ENCODE data around the gene DNASE1L2. TPM values are rescaled to one million over a fixed set of nuclear protein-coding genes. Genes with fewer than 3 reads are reported as not detected.

DNASE1L2 gene
- total and polyA plus RNA-seq, 10 of the 15 experiments (the other 5 are each of a cell fraction or from before 2014, with no cell fraction given): 0.06 to 1.5 (median 0.29) TPM

DNA sequence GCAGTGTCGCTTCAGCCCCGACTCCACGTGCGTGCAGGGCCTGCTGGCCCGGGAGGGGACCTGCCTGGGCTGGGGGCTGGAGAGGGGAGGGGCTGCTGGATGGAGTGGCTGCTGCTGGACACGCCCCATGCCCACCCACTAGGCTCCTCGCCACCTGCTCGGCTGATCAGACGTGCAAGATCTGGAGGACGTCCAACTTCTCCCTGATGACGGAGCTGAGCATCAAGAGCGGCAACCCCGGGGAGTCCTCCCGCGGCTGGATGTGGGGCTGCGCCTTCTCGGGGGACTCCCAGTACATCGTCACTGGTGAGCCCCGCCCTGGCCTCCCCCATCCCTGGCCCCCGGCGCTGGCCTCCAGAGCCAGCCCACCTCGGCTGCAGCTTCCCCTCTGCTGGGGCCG is 27.9 kb upstream of the DNASE1L2 start (continued):
- TF ChIP-seq, protein P1, sequence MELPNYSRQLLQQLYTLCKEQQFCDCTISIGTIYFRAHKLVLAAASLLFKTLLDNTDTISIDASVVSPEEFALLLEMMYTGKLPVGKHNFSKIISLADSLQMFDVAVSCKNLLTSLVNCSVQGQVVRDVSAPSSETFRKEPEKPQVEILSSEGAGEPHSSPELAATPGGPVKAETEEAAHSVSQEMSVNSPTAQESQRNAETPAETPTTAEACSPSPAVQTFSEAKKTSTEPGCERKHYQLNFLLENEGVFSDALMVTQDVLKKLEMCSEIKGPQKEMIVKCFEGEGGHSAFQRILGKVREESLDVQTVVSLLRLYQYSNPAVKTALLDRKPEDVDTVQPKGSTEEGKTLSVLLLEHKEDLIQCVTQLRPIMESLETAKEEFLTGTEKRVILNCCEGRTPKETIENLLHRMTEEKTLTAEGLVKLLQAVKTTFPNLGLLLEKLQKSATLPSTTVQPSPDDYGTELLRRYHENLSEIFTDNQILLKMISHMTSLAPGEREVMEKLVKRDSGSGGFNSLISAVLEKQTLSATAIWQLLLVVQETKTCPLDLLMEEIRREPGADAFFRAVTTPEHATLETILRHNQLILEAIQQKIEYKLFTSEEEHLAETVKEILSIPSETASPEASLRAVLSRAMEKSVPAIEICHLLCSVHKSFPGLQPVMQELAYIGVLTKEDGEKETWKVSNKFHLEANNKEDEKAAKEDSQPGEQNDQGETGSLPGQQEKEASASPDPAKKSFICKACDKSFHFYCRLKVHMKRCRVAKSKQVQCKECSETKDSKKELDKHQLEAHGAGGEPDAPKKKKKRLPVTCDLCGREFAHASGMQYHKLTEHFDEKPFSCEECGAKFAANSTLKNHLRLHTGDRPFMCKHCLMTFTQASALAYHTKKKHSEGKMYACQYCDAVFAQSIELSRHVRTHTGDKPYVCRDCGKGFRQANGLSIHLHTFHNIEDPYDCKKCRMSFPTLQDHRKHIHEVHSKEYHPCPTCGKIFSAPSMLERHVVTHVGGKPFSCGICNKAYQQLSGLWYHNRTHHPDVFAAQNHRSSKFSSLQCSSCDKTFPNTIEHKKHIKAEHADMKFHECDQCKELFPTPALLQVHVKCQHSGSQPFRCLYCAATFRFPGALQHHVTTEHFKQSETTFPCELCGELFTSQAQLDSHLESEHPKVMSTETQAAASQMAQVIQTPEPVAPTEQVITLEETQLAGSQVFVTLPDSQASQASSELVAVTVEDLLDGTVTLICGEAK (IDR thresholded peaks at IDR 0.05; ENCODE audit: borderline replicate concordance): no peak
- TF ChIP-seq MYB (IDR thresholded peaks at IDR 0.05; ENCODE audit: borderline replicate concordance, low read depth, low read length) (no peak), HDAC2 (IDR thresholded peaks at IDR 0.05) (no peak)

DNA sequence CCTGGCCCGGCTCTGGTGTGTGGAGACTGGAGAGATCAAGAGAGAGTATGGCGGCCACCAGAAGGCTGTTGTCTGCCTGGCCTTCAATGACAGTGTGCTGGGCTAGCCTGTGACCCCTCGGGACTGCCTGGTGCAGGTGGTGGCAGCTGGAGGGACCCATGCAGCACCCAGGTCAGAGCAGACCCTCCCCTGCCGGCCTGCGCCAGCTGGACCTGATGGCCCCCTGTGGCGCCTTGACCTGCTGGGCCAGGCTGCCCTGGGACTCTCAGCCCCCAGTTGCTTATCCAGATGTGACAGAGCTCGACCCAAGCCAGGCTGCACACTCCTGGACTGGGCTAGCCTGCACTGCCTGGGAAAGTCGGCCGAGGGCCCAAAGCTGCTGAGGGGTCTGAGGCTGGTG is 27.5 kb upstream of the DNASE1L2 start:
- no TSS peak for BruUV-seq (replicated peaks)
- ChIA-PET CTCF (no interaction called here), SMC1A (ENCODE audit: uncharacterized antibody, unreplicated experiment) (no interaction called here), POLR2A (no interaction called here), RAD21 (ENCODE audit: unreplicated experiment) (no interaction called here)
- H3K36me3 ChIP-seq (ENCODE audit: control insufficient read depth in 2 of 2, insufficient read depth in 2 of 2, low read length in 1 of 2): peaks cover 8 to 19% of the 10 kb centered on the region in 2 experiments; a peak in 3 of 4 replicates
- WGBS (ENCODE audit: insufficient coverage, insufficient replicate concordance, low lambda C conversion rate, missing lambda C conversion rate): 90% methylated on average over 9 of the region's 9 CpGs
- no peak for FAIRE-seq
- TF ChIP-seq, protein P2, sequence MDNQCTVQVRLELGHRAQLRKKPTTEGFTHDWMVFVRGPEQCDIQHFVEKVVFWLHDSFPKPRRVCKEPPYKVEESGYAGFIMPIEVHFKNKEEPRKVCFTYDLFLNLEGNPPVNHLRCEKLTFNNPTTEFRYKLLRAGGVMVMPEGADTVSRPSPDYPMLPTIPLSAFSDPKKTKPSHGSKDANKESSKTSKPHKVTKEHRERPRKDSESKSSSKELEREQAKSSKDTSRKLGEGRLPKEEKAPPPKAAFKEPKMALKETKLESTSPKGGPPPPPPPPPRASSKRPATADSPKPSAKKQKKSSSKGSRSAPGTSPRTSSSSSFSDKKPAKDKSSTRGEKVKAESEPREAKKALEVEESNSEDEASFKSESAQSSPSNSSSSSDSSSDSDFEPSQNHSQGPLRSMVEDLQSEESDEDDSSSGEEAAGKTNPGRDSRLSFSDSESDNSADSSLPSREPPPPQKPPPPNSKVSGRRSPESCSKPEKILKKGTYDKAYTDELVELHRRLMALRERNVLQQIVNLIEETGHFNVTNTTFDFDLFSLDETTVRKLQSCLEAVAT (IDR thresholded peaks at IDR 0.05): no peak
- no peak for TF ChIP-seq POLR2AphosphoS5 (IDR thresholded peaks at IDR 0.05; ENCODE audit: low read length)
- TF ChIP-seq, protein P3, sequence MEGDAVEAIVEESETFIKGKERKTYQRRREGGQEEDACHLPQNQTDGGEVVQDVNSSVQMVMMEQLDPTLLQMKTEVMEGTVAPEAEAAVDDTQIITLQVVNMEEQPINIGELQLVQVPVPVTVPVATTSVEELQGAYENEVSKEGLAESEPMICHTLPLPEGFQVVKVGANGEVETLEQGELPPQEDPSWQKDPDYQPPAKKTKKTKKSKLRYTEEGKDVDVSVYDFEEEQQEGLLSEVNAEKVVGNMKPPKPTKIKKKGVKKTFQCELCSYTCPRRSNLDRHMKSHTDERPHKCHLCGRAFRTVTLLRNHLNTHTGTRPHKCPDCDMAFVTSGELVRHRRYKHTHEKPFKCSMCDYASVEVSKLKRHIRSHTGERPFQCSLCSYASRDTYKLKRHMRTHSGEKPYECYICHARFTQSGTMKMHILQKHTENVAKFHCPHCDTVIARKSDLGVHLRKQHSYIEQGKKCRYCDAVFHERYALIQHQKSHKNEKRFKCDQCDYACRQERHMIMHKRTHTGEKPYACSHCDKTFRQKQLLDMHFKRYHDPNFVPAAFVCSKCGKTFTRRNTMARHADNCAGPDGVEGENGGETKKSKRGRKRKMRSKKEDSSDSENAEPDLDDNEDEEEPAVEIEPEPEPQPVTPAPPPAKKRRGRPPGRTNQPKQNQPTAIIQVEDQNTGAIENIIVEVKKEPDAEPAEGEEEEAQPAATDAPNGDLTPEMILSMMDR (IDR thresholded peaks at IDR 0.05 in 2 of 3, conservative IDR thresholded peaks at IDR 0.05 in 1 of 3; ENCODE audit: control insufficient read depth in 2 of 3, extremely low read depth in 1 of 3, insufficient read depth in 1 of 3, low read depth in 3 of 3, low read length in 3 of 3): no peak
- TF ChIP-seq ZNF24 (IDR thresholded peaks at IDR 0.05): no peak
- no peak for TF ChIP-seq BCL11A (IDR thresholded peaks at IDR 0.05; ENCODE audit: low read depth, low read length)
- no peak for TF ChIP-seq FOXM1 (IDR thresholded peaks at IDR 0.05; ENCODE audit: low read depth, low read length)
- no peak for TF ChIP-seq JUND (IDR thresholded peaks at IDR 0.05; ENCODE audit: low read depth, low read length)
- TF ChIP-seq NFXL1 (IDR thresholded peaks at IDR 0.05; ENCODE audit: borderline replicate concordance): no peak
- no peak overlapping the region for H3K27ac ChIP-seq (ENCODE audit: control insufficient read depth, insufficient read depth)
- H3K4me2 ChIP-seq (ENCODE audit: control insufficient read depth, insufficient read depth): no peak overlapping the region
- intact Hi-C loops (cut with micrococcal nuclease; ENCODE audit: unreplicated experiment) (loop anchor here (5.0 kb wide), 1 partner anchor 44 kb away; the partner anchor contains the start of gene ECI1), in situ Hi-C loops (cut with MboI) (no loop called here)
- no peak for ATAC-seq
- no peak overlapping the region for H2AFZ ChIP-seq (ENCODE audit: control insufficient read depth, low read depth, low read length)
- no peak overlapping the region for H3K4me3 ChIP-seq
- H3K79me2 ChIP-seq (ENCODE audit: control insufficient read depth, insufficient read depth, low read length): peaks cover 28% of the 10 kb centered on the region
- H4K20me1 ChIP-seq (ENCODE audit: control insufficient read depth, insufficient read depth): no peaks in the 10 kb centered on the region
- no peaks in the 10 kb centered on the region for H3K27me3 ChIP-seq (replicated peaks in 1 of 2; ENCODE audit: control insufficient read depth in 2 of 2, insufficient read depth in 2 of 2, low read length in 1 of 2)
- no peaks in the 10 kb centered on the region for H3K9me3 ChIP-seq (replicated peaks; ENCODE audit: control insufficient read depth, insufficient read depth, low read length)
- no peak for DNase-seq (ENCODE audit: low read depth, low spot score)
- no peak overlapping the region for H3K9ac ChIP-seq (ENCODE audit: control insufficient read depth, insufficient read depth, low read length)
- peaks cover 6% of the 10 kb centered on the region; the same call in 1 of the 2 replicates for H3K4me1 ChIP-seq (ENCODE audit: control insufficient read depth, insufficient read depth, low read length)

Measured in GM12878 (cell line).